ENCODE measurements around the gene FAM193B. TPM values are rescaled to one million over a fixed set of nuclear protein-coding genes. Genes with fewer than 3 reads are reported as not detected.

The FAM193B gene
- total and polyA plus RNA-seq, 9 of the 15 experiments (the other 6 are each of a cell fraction or from before 2014, with no cell fraction given) = 4.4 to 76.4 (median 37.3) TPM

DNA sequence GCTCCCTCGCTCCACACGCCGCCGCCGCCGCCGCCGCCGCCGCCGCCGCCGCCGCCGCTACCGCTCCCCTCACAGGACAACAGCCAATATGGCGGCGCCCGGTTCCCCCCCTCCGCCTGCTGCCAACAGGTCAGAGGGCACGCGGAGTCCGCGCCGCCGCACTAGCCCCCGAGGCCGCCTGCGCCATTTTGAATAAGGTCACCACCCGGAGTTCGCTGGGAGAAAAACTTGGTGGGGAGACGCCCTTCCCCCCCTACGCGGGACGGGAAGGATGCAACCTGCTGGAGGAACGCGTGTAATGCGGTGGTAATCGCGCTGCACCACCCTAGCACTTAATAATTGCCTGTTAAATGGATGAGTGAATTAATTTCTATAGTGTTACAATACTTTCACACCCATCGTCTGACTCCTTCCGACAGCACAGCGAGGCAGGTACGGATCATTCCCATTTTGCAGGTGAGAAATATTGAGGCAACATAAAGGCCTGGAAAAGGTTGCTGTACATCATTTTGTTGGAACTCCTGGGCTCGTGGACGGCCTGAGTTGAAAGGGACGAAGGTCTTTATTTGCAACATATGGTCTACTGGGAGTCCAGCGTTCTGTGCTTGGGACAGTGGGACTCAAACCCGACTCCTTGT is at the start of gene FAM193B (continued):
- TF ChIP-seq, protein P1, sequence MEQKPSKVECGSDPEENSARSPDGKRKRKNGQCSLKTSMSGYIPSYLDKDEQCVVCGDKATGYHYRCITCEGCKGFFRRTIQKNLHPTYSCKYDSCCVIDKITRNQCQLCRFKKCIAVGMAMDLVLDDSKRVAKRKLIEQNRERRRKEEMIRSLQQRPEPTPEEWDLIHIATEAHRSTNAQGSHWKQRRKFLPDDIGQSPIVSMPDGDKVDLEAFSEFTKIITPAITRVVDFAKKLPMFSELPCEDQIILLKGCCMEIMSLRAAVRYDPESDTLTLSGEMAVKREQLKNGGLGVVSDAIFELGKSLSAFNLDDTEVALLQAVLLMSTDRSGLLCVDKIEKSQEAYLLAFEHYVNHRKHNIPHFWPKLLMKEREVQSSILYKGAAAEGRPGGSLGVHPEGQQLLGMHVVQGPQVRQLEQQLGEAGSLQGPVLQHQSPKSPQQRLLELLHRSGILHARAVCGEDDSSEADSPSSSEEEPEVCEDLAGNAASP (IDR thresholded peaks at IDR 0.05) = no peak
- TF ChIP-seq SIRT6 (IDR thresholded peaks at IDR 0.05; ENCODE audit: low read depth, low read length) (no peak), ARNT (IDR thresholded peaks at IDR 0.05) (0 out of 4 replicates have a peak, but pooled peaks of 1 of the 2 experiments have one; percentile 23), RFX7 (CRISPR knock-in tag; IDR thresholded peaks at IDR 0.05) (no peak), ZNF79 (CRISPR knock-in tag; IDR thresholded peaks at IDR 0.05; ENCODE audit: low read depth) (no peak), HDAC6 (IDR thresholded peaks at IDR 0.05; ENCODE audit: low read depth, low read length) (no peak), ZNF75A (CRISPR knock-in tag; IDR thresholded peaks at IDR 0.05) (0 out of 2 replicates have a peak, but pooled peaks have one; percentile 39), ILK (tag; IDR thresholded peaks at IDR 0.05; ENCODE audit: borderline replicate concordance, low read depth) (no peak), DPF2 (IDR thresholded peaks at IDR 0.05) (0 out of 2 replicates have a peak, but pooled peaks have one; percentile 52), LARP7 (IDR thresholded peaks at IDR 0.05) (no peak), ZBED1 (IDR thresholded peaks at IDR 0.05) (no peak), RB1 (IDR thresholded peaks at IDR 0.05; ENCODE audit: low read depth) (peak; percentile 63; the same call in 1 of the 2 replicates), NFE2L1 (tag; IDR thresholded peaks at IDR 0.05; ENCODE audit: borderline replicate concordance, low read depth) (no peak), ZFP1 (CRISPR knock-in tag; IDR thresholded peaks at IDR 0.05) (no peak), ZC3H4 (CRISPR knock-in tag; IDR thresholded peaks at IDR 0.05; ENCODE audit: borderline replicate concordance) (no peak)
- TF ChIP-seq, protein P2, sequence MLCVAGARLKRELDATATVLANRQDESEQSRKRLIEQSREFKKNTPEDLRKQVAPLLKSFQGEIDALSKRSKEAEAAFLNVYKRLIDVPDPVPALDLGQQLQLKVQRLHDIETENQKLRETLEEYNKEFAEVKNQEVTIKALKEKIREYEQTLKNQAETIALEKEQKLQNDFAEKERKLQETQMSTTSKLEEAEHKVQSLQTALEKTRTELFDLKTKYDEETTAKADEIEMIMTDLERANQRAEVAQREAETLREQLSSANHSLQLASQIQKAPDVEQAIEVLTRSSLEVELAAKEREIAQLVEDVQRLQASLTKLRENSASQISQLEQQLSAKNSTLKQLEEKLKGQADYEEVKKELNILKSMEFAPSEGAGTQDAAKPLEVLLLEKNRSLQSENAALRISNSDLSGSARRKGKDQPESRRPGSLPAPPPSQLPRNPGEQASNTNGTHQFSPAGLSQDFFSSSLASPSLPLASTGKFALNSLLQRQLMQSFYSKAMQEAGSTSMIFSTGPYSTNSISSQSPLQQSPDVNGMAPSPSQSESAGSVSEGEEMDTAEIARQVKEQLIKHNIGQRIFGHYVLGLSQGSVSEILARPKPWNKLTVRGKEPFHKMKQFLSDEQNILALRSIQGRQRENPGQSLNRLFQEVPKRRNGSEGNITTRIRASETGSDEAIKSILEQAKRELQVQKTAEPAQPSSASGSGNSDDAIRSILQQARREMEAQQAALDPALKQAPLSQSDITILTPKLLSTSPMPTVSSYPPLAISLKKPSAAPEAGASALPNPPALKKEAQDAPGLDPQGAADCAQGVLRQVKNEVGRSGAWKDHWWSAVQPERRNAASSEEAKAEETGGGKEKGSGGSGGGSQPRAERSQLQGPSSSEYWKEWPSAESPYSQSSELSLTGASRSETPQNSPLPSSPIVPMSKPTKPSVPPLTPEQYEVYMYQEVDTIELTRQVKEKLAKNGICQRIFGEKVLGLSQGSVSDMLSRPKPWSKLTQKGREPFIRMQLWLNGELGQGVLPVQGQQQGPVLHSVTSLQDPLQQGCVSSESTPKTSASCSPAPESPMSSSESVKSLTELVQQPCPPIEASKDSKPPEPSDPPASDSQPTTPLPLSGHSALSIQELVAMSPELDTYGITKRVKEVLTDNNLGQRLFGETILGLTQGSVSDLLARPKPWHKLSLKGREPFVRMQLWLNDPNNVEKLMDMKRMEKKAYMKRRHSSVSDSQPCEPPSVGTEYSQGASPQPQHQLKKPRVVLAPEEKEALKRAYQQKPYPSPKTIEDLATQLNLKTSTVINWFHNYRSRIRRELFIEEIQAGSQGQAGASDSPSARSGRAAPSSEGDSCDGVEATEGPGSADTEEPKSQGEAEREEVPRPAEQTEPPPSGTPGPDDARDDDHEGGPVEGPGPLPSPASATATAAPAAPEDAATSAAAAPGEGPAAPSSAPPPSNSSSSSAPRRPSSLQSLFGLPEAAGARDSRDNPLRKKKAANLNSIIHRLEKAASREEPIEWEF (CRISPR knock-in tag; IDR thresholded peaks at IDR 0.05) = no peak
- TF ChIP-seq, protein P3, sequence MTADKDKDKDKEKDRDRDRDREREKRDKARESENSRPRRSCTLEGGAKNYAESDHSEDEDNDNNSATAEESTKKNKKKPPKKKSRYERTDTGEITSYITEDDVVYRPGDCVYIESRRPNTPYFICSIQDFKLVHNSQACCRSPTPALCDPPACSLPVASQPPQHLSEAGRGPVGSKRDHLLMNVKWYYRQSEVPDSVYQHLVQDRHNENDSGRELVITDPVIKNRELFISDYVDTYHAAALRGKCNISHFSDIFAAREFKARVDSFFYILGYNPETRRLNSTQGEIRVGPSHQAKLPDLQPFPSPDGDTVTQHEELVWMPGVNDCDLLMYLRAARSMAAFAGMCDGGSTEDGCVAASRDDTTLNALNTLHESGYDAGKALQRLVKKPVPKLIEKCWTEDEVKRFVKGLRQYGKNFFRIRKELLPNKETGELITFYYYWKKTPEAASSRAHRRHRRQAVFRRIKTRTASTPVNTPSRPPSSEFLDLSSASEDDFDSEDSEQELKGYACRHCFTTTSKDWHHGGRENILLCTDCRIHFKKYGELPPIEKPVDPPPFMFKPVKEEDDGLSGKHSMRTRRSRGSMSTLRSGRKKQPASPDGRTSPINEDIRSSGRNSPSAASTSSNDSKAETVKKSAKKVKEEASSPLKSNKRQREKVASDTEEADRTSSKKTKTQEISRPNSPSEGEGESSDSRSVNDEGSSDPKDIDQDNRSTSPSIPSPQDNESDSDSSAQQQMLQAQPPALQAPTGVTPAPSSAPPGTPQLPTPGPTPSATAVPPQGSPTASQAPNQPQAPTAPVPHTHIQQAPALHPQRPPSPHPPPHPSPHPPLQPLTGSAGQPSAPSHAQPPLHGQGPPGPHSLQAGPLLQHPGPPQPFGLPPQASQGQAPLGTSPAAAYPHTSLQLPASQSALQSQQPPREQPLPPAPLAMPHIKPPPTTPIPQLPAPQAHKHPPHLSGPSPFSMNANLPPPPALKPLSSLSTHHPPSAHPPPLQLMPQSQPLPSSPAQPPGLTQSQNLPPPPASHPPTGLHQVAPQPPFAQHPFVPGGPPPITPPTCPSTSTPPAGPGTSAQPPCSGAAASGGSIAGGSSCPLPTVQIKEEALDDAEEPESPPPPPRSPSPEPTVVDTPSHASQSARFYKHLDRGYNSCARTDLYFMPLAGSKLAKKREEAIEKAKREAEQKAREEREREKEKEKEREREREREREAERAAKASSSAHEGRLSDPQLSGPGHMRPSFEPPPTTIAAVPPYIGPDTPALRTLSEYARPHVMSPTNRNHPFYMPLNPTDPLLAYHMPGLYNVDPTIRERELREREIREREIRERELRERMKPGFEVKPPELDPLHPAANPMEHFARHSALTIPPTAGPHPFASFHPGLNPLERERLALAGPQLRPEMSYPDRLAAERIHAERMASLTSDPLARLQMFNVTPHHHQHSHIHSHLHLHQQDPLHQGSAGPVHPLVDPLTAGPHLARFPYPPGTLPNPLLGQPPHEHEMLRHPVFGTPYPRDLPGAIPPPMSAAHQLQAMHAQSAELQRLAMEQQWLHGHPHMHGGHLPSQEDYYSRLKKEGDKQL (CRISPR knock-in tag; IDR thresholded peaks at IDR 0.05; ENCODE audit: borderline replicate concordance) = no peak

Data from K562 (cell line).